GM12875 (cell line): ENCODE results near the gene FAM168A.
"Not testable (repeated sequence)": the region's sequence is repeated elsewhere in the genome, so short reads cannot be mapped to it uniquely, and the experiment has no call there.

Experiments
- H3K4me3 ChIP-seq: one replicate; pipeline ENCODE4 v1.5.1; 2011; ENCODE audit warnings: low read depth, low read length, control low read depth
- CTCF ChIP-seq: IDR thresholded peaks from 2 replicates; pipeline ENCODE4 v1.5.1; 2011; ENCODE audit warnings: low read depth, mild to moderate bottlenecking, control low read depth, inconsistent platforms, low read length, moderate library complexity, borderline replicate concordance; ENCODE audit not compliant: insufficient read depth

FAM168A gene

GRCh38 chr11:73592640-73593039 lies 5.3 kb downstream of the FAM168A start:
- TF ChIP-seq CTCF: no peak
- H3K4me3 ChIP-seq: no peak overlapping the region

DNA sequence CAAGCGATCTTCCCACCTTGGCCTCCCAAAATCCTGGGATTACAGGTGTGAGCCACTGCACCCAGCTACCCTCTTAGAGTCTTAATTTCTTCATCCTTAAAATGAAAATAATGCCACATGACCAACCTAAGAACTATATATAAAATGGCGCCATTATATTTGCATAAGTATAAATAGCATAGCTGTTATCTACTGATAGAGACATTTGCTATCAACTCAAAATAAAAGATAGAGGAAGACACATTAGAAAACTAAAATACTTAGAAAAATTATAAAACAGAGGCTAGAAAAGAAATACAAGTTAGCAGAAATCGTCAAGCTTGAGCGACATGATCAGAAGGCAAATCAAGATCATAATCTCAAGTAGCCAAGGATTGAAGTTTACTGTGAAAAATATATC lies 6.2 kb downstream of the FAM168A start:
- no peak for TF ChIP-seq CTCF
- no peak overlapping the region for H3K4me3 ChIP-seq

GRCh38 chr11:73590991-73591390 lies 6.9 kb downstream of the FAM168A start:
- H3K4me3 ChIP-seq: no peak overlapping the region

DNA sequence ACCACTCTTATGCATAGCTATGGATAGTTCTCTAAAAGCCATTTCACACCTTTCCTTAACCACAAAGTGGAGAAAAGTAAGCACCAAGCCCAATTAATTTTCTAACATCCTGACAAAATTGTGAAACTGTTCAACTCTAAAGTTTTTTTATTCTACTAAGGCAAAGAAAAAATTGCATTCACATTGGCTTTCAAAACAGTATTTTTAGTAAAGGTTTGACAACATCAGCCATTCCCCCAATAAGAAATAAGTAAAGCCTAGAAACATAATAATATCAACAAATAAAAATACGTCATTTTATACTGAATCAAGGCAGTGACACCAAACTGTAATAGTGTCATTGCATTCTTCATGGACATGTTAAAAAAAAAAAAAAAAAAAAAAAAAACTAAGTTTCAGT lies 11.1 kb downstream of the FAM168A start:
- TF ChIP-seq CTCF: no peak
- no peak overlapping the region for H3K4me3 ChIP-seq

More at GRCh38 chr11:73590991-73591390, 6.9 kb downstream of the FAM168A start:
- TF ChIP-seq CTCF: no peak

DNA sequence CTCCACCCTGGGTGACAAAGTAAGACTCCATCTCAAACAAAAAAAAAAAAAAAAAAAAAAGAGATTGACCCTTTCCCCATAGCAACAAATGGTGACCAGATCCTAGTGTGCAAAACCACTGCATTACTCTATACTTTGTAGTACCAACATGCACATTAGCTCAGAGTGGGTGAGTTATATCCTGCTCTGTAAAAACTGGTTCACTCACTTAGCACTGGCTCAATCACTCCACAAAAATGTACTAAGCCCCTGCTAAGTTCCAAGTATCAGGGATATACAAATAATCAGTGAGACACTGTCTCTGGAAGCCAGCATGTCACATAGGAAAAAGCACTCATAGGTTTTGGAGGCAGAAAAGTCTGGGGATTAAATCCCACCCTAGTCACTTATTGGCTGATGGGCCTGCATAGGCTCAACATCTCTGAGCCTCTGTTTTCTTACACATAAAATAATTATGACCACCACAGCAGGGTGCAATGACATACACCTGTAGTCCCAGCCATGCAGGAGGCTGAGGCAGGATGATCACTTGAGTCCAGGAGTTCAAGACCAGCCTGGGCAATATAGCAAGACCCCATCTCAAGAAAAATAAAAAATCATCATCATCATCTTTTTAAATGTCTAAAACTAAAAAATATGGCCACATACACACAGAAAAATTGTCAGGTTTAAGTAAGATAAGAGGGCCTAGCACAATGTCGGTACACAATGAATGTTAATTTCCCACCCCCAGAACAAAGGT lies 11.9 kb downstream of the FAM168A start:
- TF ChIP-seq CTCF: no peak

GRCh38 chr11:73584831-73585230 lies 13.1 kb downstream of the FAM168A start:
- no peak overlapping the region for H3K4me3 ChIP-seq
- no peak for TF ChIP-seq CTCF

More for the DNA sequence above, 11.9 kb downstream of the FAM168A start:
- H3K4me3 ChIP-seq: no peak overlapping the region

DNA sequence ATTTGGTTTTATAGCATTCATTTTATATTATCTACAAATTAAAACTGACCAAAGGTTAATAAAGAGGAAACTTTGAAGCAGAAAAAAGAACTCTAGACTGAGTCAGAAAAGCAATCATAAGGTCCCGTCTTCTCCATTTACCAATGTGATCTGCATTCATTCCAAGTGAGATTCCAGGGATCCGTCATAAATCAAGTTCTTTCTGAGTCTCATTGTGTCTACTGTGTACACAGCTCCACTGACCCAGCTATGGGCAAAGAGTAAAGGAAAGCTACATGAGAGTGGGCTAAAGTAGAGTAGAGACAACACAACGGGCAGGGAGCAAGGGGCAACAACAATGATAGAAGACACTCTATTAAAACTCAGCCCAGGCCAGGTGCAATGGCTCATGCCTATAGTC lies 15.3 kb downstream of the FAM168A start:
- no peak overlapping the region for H3K4me3 ChIP-seq
- TF ChIP-seq CTCF: no peak

- not testable (repeated sequence) for H3K4me3 ChIP-seq
Measured at GRCh38 chr11:73580749-73581148, 17.2 kb downstream of the FAM168A start.
